ENCODE data around the gene GNB1L.

The GNB1L gene

GRCh38 chr22:19854778-19855503 is at the start of gene GNB1L, which contains the start of gene RTL10:
GNB1L (minus strand) TSS chr22:19854874; CDS start chr22:19821355, 33,519 bp downstream.
RTL10 (minus strand) TSS chr22:19854874; CDS start chr22:19852261, 2,613 bp downstream.
- peak; percentile 90 to 94 (median 92) for DNase-seq

- no peak for DNase-seq
Observed at GRCh38 chr22:19904174-19904856, 49.6 kb upstream of the GNB1L start.

- DNase-seq: no peak
Observed at GRCh38 chr22:19903513-19903912, 48.8 kb upstream of the GNB1L start.

- DNase-seq: no peak
Observed at GRCh38 chr22:19903031-19903430, 48.4 kb upstream of the GNB1L start.

- no peak for DNase-seq
Observed at GRCh38 chr22:19902245-19902715, 47.6 kb upstream of the GNB1L start.

GRCh38 chr22:19901577-19902244 is 47.0 kb upstream of the GNB1L start:
- no peak for DNase-seq

GRCh38 chr22:19900707-19901436 is 46.2 kb upstream of the GNB1L start:
- no peak for DNase-seq

- DNase-seq: no peak
Observed at GRCh38 chr22:19898831-19899567, 44.3 kb upstream of the GNB1L start.

GRCh38 chr22:19898145-19898544 is 43.5 kb upstream of the GNB1L start:
- DNase-seq: no peak

GRCh38 chr22:19897726-19898125 is 43.1 kb upstream of the GNB1L start:
- no peak for DNase-seq

- DNase-seq: peak in 4 of 6 experiments; percentile 14 to 45 (median 30)
Observed at GRCh38 chr22:19896665-19897355, 42.1 kb upstream of the GNB1L start.

GRCh38 chr22:19895160-19895849 is 40.6 kb upstream of the GNB1L start:
- DNase-seq: peak in 2 of 6 experiments; percentile 11 to 21

- no peak for DNase-seq
Observed at GRCh38 chr22:19893363-19893762, 38.7 kb upstream of the GNB1L start.

- DNase-seq: no peak
Observed at GRCh38 chr22:19892925-19893324, 38.3 kb upstream of the GNB1L start.

- peak; percentile 45 to 72 (median 58) for DNase-seq
Observed at GRCh38 chr22:19892257-19892879, 37.7 kb upstream of the GNB1L start.

- DNase-seq: peak; percentile 67 to 86 (median 80)
Observed at GRCh38 chr22:19891317-19892256, 36.9 kb upstream of the GNB1L start.

- peak in 1 of 6 experiments; percentile 37 for DNase-seq
Observed at GRCh38 chr22:19890502-19891316, 36.0 kb upstream of the GNB1L start.

GRCh38 chr22:19889951-19890350 is 35.3 kb upstream of the GNB1L start:
- peak in 3 of 6 experiments; percentile 28 to 34 (median 28) for DNase-seq
